T-helper 1 cell treated with Interleukin-12 subunit alpha and Interleukin-12 subunit beta and Interleukin-4 antibody, amounts not matched to agents 30 ng/mL and 1 ng/mL, for 36 hours (primary cell): ENCODE data around the gene NAA16. TPM values are rescaled to one million over a fixed set of nuclear protein-coding genes. Genes with fewer than 3 reads are reported as not detected.
"Not testable (repeated sequence)": the region's sequence is repeated elsewhere in the genome, so short reads cannot be mapped to it uniquely, and the experiment has no call there.

Experiments used
- intact Hi-C: fragments of 100-400 bp; cut with micrococcal nuclease; formaldehyde crosslinking; loops from one replicate; pipeline ENCODE4 v1.15.1; 2024
- total RNA-seq: library from RNA; stranded (reverse); gene quantifications from 2 replicates; pipeline ENCODE4 v1.2.3, GENCODE V29; 2022

Gene NAA16
- total RNA-seq, 1 donor from 2014 or later: 31.7 TPM

- intact Hi-C loops: loop anchor here (2.0 kb wide), 1 partner anchor 53 kb away; the partner anchor contains the start of gene RGCC
Measured at GRCh38 chr13:41403983-41404382, 92.9 kb downstream of the NAA16 start.

GRCh38 chr13:41405367-41405766 lies 94.3 kb downstream of the NAA16 start:
- intact Hi-C loops: no loop called here

- intact Hi-C loops: no loop called here
Measured at GRCh38 chr13:41407380-41407779, 96.3 kb downstream of the NAA16 start.

DNA sequence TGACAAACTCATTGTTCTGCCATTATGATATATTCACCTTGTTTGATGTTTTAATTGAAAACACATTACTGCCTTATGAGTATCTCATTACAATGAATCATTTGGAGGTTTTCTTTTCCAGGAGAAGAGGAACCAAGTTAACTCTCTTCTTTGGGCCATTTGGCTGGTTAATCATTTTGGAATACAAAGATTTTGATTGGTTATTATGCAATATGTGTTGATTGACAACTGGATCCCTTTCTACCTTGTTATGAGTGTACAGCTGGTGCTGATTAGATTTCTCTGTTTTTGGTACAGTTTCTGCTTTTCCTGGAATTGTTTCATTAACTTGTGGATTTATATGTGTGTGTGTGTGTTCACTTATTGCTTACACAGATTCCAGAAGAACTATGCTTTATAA lies 97.1 kb downstream of the NAA16 start:
- intact Hi-C loops: no loop called here

DNA sequence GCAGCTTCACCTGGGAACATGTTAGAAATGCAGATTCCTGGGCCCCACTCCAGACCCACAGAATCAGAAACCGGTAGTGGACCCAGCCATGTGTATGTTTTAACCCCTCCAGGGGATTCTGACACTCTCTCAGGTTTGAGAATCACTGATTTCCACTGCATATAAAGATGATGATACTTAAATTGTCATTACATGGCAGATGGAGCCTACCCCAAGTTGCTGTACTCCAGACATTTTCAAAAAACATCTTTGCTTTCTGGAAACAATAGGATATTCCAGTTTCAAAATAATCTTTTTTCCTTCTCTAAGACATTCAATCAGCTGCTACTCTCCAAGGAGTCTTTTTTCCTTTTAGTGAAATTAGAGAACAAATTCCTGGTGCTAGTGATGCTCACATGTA lies 97.7 kb downstream of the NAA16 start:
- intact Hi-C loops: no loop called here

DNA sequence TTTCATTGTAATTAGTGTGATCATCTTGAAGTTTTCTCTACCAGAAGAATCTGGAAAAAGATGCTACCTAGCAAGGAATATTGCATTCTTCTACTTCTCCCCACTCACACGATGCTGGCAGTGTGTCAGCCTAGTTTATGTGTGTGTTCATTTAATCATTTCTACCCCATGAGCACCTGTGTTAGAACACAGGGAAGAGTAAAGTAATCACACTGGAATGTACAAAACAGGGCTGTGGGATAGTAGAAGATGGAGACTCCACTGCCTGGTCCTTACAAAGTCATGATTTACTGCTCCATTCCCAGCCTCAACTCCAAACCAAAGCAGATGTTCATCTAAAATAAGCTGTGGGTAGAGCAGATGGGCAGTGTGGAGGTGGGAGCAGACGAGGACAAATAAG lies 98.5 kb downstream of the NAA16 start:
- intact Hi-C loops: no loop called here

DNA sequence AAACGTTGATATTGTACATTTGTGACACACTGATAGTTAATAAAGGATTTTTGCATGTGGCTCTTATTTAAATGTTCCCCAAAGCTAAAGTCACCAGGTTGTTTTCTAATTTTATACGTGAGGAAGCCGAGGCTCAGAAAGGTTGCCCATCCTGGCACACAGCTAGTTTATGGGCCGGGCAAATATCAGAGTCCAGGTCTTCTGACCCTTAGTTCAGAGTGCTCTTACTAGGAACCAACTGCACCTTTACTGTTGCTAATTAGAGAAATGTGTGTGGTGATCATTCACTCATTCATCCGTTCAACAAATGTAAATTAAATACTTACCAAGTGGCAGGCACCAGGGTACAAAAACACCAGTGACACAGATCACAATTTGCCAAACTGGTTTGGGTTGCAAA lies 100.0 kb downstream of the NAA16 start:
- intact Hi-C loops: loop anchor here (1.0 kb wide), 2 partner anchors 241 to 699 kb away; no protein-coding TSS in a partner anchor

- intact Hi-C loops: loop anchor here (1.0 kb wide), 2 partner anchors 241 to 699 kb away; no protein-coding TSS in a partner anchor
Measured at GRCh38 chr13:41411522-41411921, 100.5 kb downstream of the NAA16 start.

DNA sequence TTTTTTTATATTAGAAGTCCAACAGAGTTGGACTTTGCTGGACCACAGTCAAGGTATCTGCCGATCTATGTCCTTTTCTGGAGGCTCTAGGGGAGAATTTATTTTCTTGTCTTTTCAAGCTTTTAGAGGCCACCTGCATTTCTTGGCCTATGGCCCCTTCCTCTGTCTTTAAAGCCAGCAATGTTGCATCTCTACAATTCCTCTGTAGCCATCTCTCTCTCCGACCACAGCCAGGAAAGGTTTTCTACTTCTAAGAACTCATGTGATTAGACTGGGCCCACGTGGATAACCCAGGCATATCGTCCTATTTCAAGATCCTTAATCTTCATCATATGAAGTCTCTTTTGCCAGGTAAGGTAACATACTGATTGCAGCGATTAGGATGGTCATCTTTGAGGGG lies 102.8 kb downstream of the NAA16 start:
- intact Hi-C loops: no loop called here

- intact Hi-C loops: no loop called here
Measured at GRCh38 chr13:41416276-41416675, 105.2 kb downstream of the NAA16 start.

DNA sequence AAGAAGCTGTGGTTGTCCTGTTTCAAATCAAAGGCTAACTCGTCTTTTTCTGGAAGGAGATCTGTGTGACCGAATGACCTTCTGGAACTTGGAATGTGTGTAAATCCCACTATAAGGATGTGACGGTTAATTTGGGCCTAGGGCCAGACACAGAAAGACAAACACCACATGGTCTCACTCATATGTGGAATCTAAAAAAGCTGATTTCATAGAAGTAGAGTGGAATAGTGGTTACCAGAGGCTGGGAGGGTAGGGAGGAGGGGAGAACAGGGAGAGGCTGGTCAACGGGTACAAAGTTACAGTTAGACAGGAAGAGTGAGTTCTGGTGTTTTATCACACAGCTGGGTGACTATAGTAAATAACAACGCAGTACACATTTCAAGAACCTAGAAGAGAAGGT lies 107.0 kb downstream of the NAA16 start:
- intact Hi-C loops: no loop called here

DNA sequence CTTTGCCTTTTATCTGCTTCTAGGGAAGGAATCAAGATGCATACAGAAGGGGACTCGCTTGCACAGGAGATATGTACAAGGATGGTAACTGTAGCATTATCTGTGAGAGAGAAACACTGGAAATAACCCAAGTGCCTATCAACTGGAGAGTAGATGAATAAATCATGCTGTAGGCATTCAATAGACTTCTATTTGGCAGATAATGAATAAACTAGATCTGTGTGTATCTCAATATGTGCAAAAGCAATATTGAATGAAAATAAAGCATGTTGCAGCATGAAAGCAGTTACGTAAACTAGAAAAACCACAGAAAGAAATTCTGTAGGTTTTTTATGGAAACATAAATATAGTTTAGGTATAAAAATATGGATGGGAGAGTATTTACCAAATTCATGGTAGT lies 107.7 kb downstream of the NAA16 start:
- intact Hi-C loops: no loop called here

GRCh38 chr13:41419206-41419605 lies 108.1 kb downstream of the NAA16 start:
- intact Hi-C loops: no loop called here

GRCh38 chr13:41420146-41420545 lies 109.1 kb downstream of the NAA16 start:
- intact Hi-C loops: no loop called here

GRCh38 chr13:41421330-41421729 lies 110.3 kb downstream of the NAA16 start:
- intact Hi-C loops: not testable (repeated sequence)

DNA sequence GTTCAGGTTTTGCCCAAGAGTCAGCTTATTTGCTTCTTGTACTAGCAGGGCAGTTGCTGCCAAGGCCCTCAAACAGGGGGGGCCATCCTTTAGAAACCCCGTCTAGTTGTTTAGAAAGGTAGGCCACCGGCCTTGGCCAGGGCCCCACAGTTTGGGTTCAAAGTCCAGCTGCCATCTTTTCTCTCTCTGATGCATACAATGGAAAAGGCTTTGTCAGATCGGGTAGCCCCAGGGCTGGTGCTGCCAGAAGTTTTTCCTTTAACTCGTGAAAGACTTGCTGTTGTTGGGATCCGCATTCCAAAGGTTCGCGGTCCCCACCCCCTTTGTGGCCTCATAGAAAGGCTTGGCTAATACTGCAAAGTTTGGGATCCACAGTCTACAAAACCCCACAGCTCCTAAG lies 110.9 kb downstream of the NAA16 start:
- intact Hi-C loops: not testable (repeated sequence)

- intact Hi-C loops: loop anchor here (1.0 kb wide), 1 partner anchor 21 kb away; no protein-coding TSS in a partner anchor
Measured at GRCh38 chr13:41423259-41423658, 112.2 kb downstream of the NAA16 start.

- intact Hi-C loops: not testable (repeated sequence)
Measured at GRCh38 chr13:41424675-41425074, 113.6 kb downstream of the NAA16 start.

DNA sequence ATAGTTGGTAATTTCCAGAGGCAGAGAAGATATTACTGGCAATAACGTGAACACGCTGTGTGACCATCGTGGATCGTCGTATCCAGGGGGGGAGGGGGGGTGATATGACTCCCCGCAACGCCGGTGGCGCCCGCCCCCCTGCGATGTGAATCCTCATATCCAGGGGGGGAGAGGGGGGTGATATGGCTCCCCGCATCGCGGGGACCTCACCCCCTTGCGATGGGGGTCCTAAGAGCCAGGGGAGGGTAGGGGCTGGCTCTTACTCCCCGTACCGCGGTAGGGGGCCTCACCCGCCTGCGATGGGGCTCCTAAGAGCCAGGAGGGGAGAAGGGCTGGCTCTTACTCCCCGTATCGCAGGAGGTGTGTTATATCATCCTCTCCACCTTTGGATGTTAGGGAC lies 115.0 kb downstream of the NAA16 start:
- intact Hi-C loops: loop anchor here (1.0 to 2.0 kb wide), 2 partner anchors 27 to 28 kb away; no protein-coding TSS in a partner anchor

Other genes with a start within 250 kb of the NAA16 start
- 10.2 TPM in 2 replicates for gene WBP4, start 249.8 kb upstream of the NAA16 start, total RNA-seq
- 6.6 and 6.9 TPM in 2 replicates for gene KBTBD6, start 178.5 kb upstream of the NAA16 start, total RNA-seq
- 10.1 and 10.7 TPM in 2 replicates for gene KBTBD7, start 116.7 kb upstream of the NAA16 start, total RNA-seq
- gene MTRF1, start 47.7 kb upstream of the NAA16 start, total RNA-seq: 18.4 and 19.3 TPM in 2 replicates
- gene RGCC, start 146.3 kb downstream of the NAA16 start, total RNA-seq: 46.5 and 47.0 TPM in 2 replicates